ENCODE data around the gene FBXO2.

The FBXO2 gene

GRCh38 chr1:11615090-11615489 lies 39.1 kb downstream of the FBXO2 start:
- no peak overlapping the region for H2AFZ ChIP-seq (ENCODE audit: low read depth, low read length)
- peaks cover 5% of the 10 kb centered on the region for H3K27me3 ChIP-seq (ENCODE audit: insufficient read depth, low read length, poor library complexity)
- H3K36me3 ChIP-seq (ENCODE audit: insufficient read depth, low read length) = no peaks in the 10 kb centered on the region
- ATAC-seq (ENCODE audit: insufficient read depth, low read depth) (no peak), DNase-seq (no peak)
- no peak overlapping the region for H3K9ac ChIP-seq (ENCODE audit: low read depth, low read length)
- H3K4me1 ChIP-seq (ENCODE audit: insufficient read depth, low read length) = no peaks in the 10 kb centered on the region
- H3K79me2 ChIP-seq (ENCODE audit: insufficient read depth, low read length) = no peaks in the 10 kb centered on the region
- no peak for TF ChIP-seq CTCF (IDR thresholded peaks at IDR 0.05; ENCODE audit: borderline replicate concordance, extremely low read depth, low read length, poor library complexity, severe bottlenecking)
- TF ChIP-seq EZH2 (IDR thresholded peaks at IDR 0.05; ENCODE audit: borderline replicate concordance, low read depth, low read length, severe bottlenecking) = no peak
- H3K9me3 ChIP-seq (ENCODE audit: insufficient read depth, low read length, severe bottlenecking) = no peaks in the 10 kb centered on the region
- peaks cover 3% of the 10 kb centered on the region; the same call in 1 of the 2 replicates for H4K20me1 ChIP-seq (ENCODE audit: insufficient read depth, low read length)
- no peak overlapping the region for H3K4me3 ChIP-seq (ENCODE audit: low read depth in 1 of 2, low read length in 2 of 2)
- no peak overlapping the region for H3K27ac ChIP-seq (ENCODE audit: low read length)
- no peak overlapping the region for H3K4me2 ChIP-seq (ENCODE audit: insufficient read depth, low read length)

- DNase-seq (no peak), ATAC-seq (ENCODE audit: insufficient read depth, low read depth) (no peak)
- H3K4me2 ChIP-seq (ENCODE audit: insufficient read depth, low read length) = no peak overlapping the region
- H3K27ac ChIP-seq (ENCODE audit: low read length) = no peak overlapping the region
- H3K79me2 ChIP-seq (ENCODE audit: insufficient read depth, low read length) = no peaks in the 10 kb centered on the region
- H3K36me3 ChIP-seq (ENCODE audit: insufficient read depth, low read length) = no peaks in the 10 kb centered on the region
- no peaks in the 10 kb centered on the region for H3K4me1 ChIP-seq (ENCODE audit: insufficient read depth, low read length)
- H3K9ac ChIP-seq (ENCODE audit: low read depth, low read length) = no peak overlapping the region
- H3K9me3 ChIP-seq (ENCODE audit: insufficient read depth, low read length, severe bottlenecking) = no peaks in the 10 kb centered on the region
- H2AFZ ChIP-seq (ENCODE audit: low read depth, low read length) = no peak overlapping the region
- H4K20me1 ChIP-seq (ENCODE audit: insufficient read depth, low read length) = peaks cover 3% of the 10 kb centered on the region; the same call in 1 of the 2 replicates
- H3K4me3 ChIP-seq (ENCODE audit: low read depth in 1 of 2, low read length in 2 of 2) = no peak overlapping the region
- peaks cover 5% of the 10 kb centered on the region for H3K27me3 ChIP-seq (ENCODE audit: insufficient read depth, low read length, poor library complexity)
- TF ChIP-seq CTCF (IDR thresholded peaks at IDR 0.05; ENCODE audit: borderline replicate concordance, extremely low read depth, low read length, poor library complexity, severe bottlenecking) (no peak), EZH2 (IDR thresholded peaks at IDR 0.05; ENCODE audit: borderline replicate concordance, low read depth, low read length, severe bottlenecking) (no peak)
These were observed 40.9 kb downstream of the FBXO2 start for GRCh38 chr1:11613347-11613746.

- H3K4me3 ChIP-seq (ENCODE audit: low read depth in 1 of 2, low read length in 2 of 2) = no peak overlapping the region
- H3K9me3 ChIP-seq (ENCODE audit: insufficient read depth, low read length, severe bottlenecking) = no peaks in the 10 kb centered on the region
- H3K4me1 ChIP-seq (ENCODE audit: insufficient read depth, low read length) = no peaks in the 10 kb centered on the region
- peaks cover 5% of the 10 kb centered on the region for H3K27me3 ChIP-seq (ENCODE audit: insufficient read depth, low read length, poor library complexity)
- no peak overlapping the region for H3K27ac ChIP-seq (ENCODE audit: low read length)
- no peak overlapping the region for H3K4me2 ChIP-seq (ENCODE audit: insufficient read depth, low read length)
- peaks cover 3% of the 10 kb centered on the region; the same call in 1 of the 2 replicates for H4K20me1 ChIP-seq (ENCODE audit: insufficient read depth, low read length)
- DNase-seq (no peak), ATAC-seq (ENCODE audit: insufficient read depth, low read depth) (no peak)
- H2AFZ ChIP-seq (ENCODE audit: low read depth, low read length) = no peak overlapping the region
- no peaks in the 10 kb centered on the region for H3K79me2 ChIP-seq (ENCODE audit: insufficient read depth, low read length)
- no peaks in the 10 kb centered on the region for H3K36me3 ChIP-seq (ENCODE audit: insufficient read depth, low read length)
- no peak overlapping the region for H3K9ac ChIP-seq (ENCODE audit: low read depth, low read length)
- TF ChIP-seq CTCF (IDR thresholded peaks at IDR 0.05; ENCODE audit: borderline replicate concordance, extremely low read depth, low read length, poor library complexity, severe bottlenecking) (no peak), EZH2 (IDR thresholded peaks at IDR 0.05; ENCODE audit: borderline replicate concordance, low read depth, low read length, severe bottlenecking) (no peak)
These were observed 42.4 kb downstream of the FBXO2 start for GRCh38 chr1:11611638-11612327.
